Peyer's patch (tissue), 4 donors: Measurements from ENCODE around the gene PRELID3B. TPM values are rescaled to one million over a fixed set of nuclear protein-coding genes. Genes with fewer than 3 reads are reported as not detected.

Experiments
- DNase-seq, 3 donors: peaks; one replicate each; pipeline ENCODE4 v3.0.0-alpha.2; 2017 to 2019
- H3K27ac ChIP-seq, 4 donors: fragments of 200-600 bp; sonication (generic); one replicate each; pipeline ENCODE4 v1.5.1; 2016 to 2019
- H3K27me3 ChIP-seq, 2 donors: fragments of 200-600 bp; sonication (generic); one replicate each; pipeline ENCODE4 v1.5.1; 2019
- H3K36me3 ChIP-seq, 3 donors: fragments of 200-600 bp; sonication (generic); one replicate each; pipeline ENCODE4 v1.5.1; 2016 to 2019
- H3K4me1 ChIP-seq, 4 donors: fragments of 200-600 bp; sonication (generic); one replicate each; pipeline ENCODE4 v1.5.1; 2016 to 2019
- H3K4me3 ChIP-seq, 4 donors: fragments of 200-600 bp; sonication (generic); 1 replicate in 3 of 4; 2 replicates in 1 of 4; pipeline ENCODE4 v1.5.1; 2016 to 2019; ENCODE audit warnings: mild to moderate bottlenecking in 1 of 4
- H3K9me3 ChIP-seq, 4 donors: fragments of 200-600 bp; sonication (generic); one replicate each; pipeline ENCODE4 v1.5.1; 2016 to 2019; ENCODE audit warnings: mild to moderate bottlenecking in 1 of 4
- POLR2A ChIP-seq, 2 donors: fragments of 450-650 bp; IDR thresholded peaks; one replicate each; pipeline ENCODE4 v1.5.1; 2017; ENCODE audit warnings: antibody characterized with exemption in 2 of 2, mild to moderate bottlenecking in 2 of 2, moderate library complexity in 2 of 2
- total RNA-seq, 4 donors: library from RNA; depleted of rRNA; stranded (reverse); fragments of >200 nt; gene quantifications; one replicate each; pipeline ENCODE4 v1.1.0, GENCODE V29; 2016
- TF ChIP-seq, protein P1 (sequence below), 6 experiments: fragments of 450-650 bp in 4 of 6; fragments of 200-600 bp in 2 of 6; sonication (generic) in 1 of 6; IDR thresholded peaks; one replicate each; pipeline ENCODE4 v1.5.1; 2017 to 2019; ENCODE audit warnings: antibody characterized with exemption in 6 of 6, mild to moderate bottlenecking in 3 of 6, moderate library complexity in 1 of 6

Gene PRELID3B
- total RNA-seq, 4 donors from 2014 or later: 44.6 to 148 (median 86.5) TPM

DNA sequence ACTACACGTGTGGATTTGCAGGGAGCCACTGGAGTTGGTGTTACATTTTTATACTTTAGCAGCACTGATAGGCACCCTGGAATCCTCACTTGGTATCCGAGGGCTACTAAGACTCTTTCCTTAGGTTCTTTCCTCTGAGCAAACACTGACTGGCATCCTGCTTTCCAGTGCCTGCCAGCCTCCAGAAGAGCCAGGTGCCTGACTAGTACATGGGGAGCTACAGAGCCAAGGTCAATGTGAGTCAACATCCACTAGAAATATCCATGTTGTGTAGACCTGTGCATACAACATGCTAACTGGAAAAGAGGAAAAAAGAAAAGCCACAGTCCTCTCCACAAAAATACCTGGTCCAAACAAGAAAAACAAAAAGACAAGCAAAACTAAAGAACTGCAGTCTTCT lies 17.5 kb downstream of the PRELID3B start:
- TF ChIP-seq, protein P1, sequence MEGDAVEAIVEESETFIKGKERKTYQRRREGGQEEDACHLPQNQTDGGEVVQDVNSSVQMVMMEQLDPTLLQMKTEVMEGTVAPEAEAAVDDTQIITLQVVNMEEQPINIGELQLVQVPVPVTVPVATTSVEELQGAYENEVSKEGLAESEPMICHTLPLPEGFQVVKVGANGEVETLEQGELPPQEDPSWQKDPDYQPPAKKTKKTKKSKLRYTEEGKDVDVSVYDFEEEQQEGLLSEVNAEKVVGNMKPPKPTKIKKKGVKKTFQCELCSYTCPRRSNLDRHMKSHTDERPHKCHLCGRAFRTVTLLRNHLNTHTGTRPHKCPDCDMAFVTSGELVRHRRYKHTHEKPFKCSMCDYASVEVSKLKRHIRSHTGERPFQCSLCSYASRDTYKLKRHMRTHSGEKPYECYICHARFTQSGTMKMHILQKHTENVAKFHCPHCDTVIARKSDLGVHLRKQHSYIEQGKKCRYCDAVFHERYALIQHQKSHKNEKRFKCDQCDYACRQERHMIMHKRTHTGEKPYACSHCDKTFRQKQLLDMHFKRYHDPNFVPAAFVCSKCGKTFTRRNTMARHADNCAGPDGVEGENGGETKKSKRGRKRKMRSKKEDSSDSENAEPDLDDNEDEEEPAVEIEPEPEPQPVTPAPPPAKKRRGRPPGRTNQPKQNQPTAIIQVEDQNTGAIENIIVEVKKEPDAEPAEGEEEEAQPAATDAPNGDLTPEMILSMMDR (IDR thresholded peaks at IDR 0.05): no peak
- TF ChIP-seq POLR2A (IDR thresholded peaks at IDR 0.05): no peak
- H3K27me3 ChIP-seq: no peaks in the 10 kb centered on the region
- peaks cover 0 to 73% (median 0%) of the 10 kb centered on the region in 3 donors for H3K36me3 ChIP-seq
- H3K9me3 ChIP-seq: no peaks in the 10 kb centered on the region
- H3K27ac ChIP-seq: no peak overlapping the region
- DNase-seq: no peak
- peaks cover 0 to 19% (median 7%) of the 10 kb centered on the region in 4 donors for H3K4me1 ChIP-seq
- H3K4me3 ChIP-seq: no peak overlapping the region

DNA sequence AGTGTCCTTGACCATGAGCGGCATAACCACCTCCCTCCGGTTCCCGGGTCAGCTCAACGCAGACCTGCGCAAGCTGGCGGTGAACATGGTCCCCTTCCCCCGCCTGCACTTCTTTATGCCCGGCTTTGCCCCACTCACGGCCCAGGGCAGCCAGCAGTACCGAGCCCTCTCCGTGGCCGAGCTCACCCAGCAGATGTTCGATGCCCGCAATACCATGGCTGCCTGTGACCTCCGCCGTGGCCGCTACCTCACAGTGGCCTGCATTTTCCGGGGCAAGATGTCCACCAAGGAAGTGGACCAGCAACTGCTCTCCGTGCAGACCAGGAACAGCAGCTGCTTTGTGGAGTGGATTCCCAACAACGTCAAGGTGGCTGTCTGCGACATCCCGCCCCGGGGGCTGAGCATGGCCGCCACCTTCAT lies 18.5 kb downstream of the PRELID3B start:
- Histone ChIP-seq H3K4me1 (peaks cover 0 to 10% (median 2%) of the 10 kb centered on the region in 4 donors), H3K9me3 (no peaks in the 10 kb centered on the region), H3K36me3 (peaks cover 0 to 63% (median 0%) of the 10 kb centered on the region in 3 donors), H3K27me3 (no peaks in the 10 kb centered on the region), H3K27ac (no peak overlapping the region), H3K4me3 (no peak overlapping the region)
- peak in 1 of 3 donors; percentile 40 for DNase-seq
- TF ChIP-seq, protein P1 (IDR thresholded peaks at IDR 0.05): no peak
- TF ChIP-seq POLR2A (IDR thresholded peaks at IDR 0.05): no peak

DNA sequence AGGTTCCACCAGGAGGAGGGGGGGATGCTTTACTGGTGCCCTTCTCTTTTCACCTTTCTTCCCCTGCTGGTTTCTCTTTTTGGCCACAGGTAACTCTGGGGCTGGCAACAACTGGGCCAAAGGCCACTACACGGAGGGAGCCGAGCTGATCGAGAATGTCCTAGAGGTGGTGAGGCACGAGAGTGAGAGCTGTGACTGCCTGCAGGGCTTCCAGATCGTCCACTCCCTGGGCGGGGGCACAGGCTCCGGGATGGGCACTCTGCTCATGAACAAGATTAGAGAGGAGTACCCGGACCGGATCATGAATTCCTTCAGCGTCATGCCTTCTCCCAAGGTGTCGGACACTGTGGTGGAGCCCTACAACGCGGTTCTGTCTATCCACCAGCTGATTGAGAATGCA lies 19.0 kb downstream of the PRELID3B start:
- H3K36me3 ChIP-seq: peaks cover 0 to 58% (median 0%) of the 10 kb centered on the region in 3 donors
- peaks cover 0 to 5% (median under 1%) of the 10 kb centered on the region in 4 donors for H3K4me1 ChIP-seq
- no peaks in the 10 kb centered on the region for H3K9me3 ChIP-seq
- no peaks in the 10 kb centered on the region for H3K27me3 ChIP-seq
- H3K27ac ChIP-seq: no peak overlapping the region
- no peak for DNase-seq
- TF ChIP-seq, protein P1 (IDR thresholded peaks at IDR 0.05): no peak
- no peak for TF ChIP-seq POLR2A (IDR thresholded peaks at IDR 0.05)
- H3K4me3 ChIP-seq: no peak overlapping the region

DNA sequence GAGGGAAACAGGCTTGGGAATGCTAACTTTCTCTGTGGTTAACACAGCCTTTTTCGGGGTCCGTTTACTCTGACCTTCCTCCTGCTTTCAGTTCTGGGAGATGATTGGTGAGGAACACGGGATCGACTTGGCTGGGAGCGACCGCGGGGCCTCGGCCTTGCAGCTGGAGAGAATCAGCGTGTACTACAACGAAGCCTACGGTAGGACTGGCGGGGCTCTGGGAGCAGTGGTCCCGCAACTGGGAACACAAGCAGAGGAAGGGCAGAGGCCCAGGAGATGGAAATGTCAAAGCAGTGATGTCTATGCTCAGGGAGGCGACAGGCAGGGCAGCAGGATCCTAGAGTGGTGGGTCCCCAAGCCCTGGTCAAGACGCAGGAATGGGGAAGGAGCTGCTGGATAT lies 19.8 kb downstream of the PRELID3B start:
- Histone ChIP-seq H3K27ac (no peak overlapping the region), H3K27me3 (no peaks in the 10 kb centered on the region), H3K36me3 (peaks cover 0 to 53% (median 0%) of the 10 kb centered on the region in 3 donors), H3K4me3 (no peak overlapping the region), H3K4me1 (no peaks in the 10 kb centered on the region), H3K9me3 (no peaks in the 10 kb centered on the region)
- DNase-seq: no peak
- TF ChIP-seq, protein P1 (IDR thresholded peaks at IDR 0.05): no peak
- no peak for TF ChIP-seq POLR2A (IDR thresholded peaks at IDR 0.05)

DNA sequence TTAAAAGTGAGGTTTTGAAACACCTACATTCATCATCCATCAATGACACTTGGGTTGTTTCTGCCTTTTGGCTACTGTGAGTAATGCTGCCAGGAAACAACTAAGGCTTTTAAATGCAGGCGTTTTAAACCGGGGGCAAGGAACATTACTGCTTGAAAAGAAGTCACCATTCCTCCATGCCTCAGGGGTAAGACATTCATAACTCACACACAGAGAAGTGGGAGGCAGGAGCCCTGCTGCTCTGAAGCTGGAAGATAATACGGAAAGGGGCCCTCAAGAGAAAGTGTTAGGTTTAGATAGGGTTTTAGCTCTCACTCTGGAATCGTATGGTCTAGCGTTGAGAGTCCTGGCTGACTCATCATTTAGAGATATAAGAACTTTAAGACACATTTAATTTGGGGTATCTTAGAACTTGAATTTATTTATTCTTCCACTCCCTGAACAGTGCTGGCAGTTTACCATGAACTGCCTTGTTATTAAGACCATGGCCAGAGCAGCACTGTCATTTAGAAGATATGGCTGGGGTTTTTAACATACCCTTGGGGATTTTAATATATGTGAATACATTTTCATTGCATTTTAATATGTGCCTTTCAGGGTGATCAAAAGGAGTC lies 21.5 kb downstream of the PRELID3B start:
- Histone ChIP-seq H3K4me1 (peaks cover 0 to 10% (median 0%) of the 10 kb centered on the region in 4 donors), H3K4me3 (no peak overlapping the region), H3K9me3 (no peaks in the 10 kb centered on the region), H3K27me3 (no peaks in the 10 kb centered on the region), H3K27ac (no peak overlapping the region), H3K36me3 (peaks cover 0 to 36% (median 0%) of the 10 kb centered on the region in 3 donors)
- TF ChIP-seq POLR2A (IDR thresholded peaks at IDR 0.05): no peak
- DNase-seq: no peak

DNA sequence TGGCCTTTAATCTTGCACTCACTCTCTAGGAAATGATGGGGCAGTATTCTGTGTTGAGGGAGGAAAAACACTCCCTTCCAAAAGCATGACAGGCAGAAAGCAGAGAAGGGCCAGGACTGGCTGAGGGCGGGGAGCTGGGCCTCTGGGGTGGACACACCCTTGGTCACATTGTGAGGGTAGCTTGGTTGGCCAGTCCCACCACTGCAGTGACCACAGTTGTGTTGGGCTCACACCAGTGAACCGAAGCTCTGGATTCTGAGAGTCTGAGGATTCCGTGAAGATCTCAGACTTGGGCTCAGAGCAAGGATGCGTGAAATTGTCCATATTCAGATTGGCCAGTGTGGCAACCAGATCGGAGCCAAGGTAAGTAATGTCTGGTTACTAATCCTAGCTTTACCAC lies 23.4 kb downstream of the PRELID3B start, which contains the start of gene TUBB1:
TSS of gene TUBB1 (plus strand) at position 213 of the 400 bp plus-strand sequence. CDS start at position 307, 94 bp downstream.
- H3K9me3 ChIP-seq: no peaks in the 10 kb centered on the region
- peak in 1 of 3 donors; percentile 5 for DNase-seq
- no peaks in the 10 kb centered on the region for H3K27me3 ChIP-seq
- H3K4me3 ChIP-seq: no peak within 1 kb of the TSS
- peaks cover 0 to 17% (median 0%) of the 10 kb centered on the region in 3 donors for H3K36me3 ChIP-seq
- TF ChIP-seq, protein P1 (IDR thresholded peaks at IDR 0.05): no peak
- no peak for TF ChIP-seq POLR2A (IDR thresholded peaks at IDR 0.05)
- no peak within 1 kb of the TSS for H3K27ac ChIP-seq
- H3K4me1 ChIP-seq: peaks cover 0 to 10% (median 0%) of the 10 kb centered on the region in 4 donors
